GM18517 (cell line): ENCODE data around the gene GPR89B.
"Not testable (repeated sequence)": the region's sequence is repeated elsewhere in the genome, so short reads cannot be mapped to it uniquely, and the experiment has no call there.

Experiments used
- ATAC-seq: cut with Tn5 transposase; IDR thresholded peaks from one replicate; pipeline ENCODE4 v1.9.1; 2021; ENCODE audit warnings: mild to moderate bottlenecking, moderate library complexity; ENCODE audit not compliant: unreplicated experiment

The GPR89B gene

GRCh38 chr1:147935296-147935695 lies 7.1 kb downstream of the GPR89B start:
- ATAC-seq = not testable (repeated sequence)

GRCh38 chr1:147940456-147940855 lies 12.2 kb downstream of the GPR89B start:
- ATAC-seq = not testable (repeated sequence)

- not testable (repeated sequence) for ATAC-seq
Measured at GRCh38 chr1:147942563-147942962, 14.3 kb downstream of the GPR89B start.

GRCh38 chr1:147949517-147949916 lies 21.3 kb downstream of the GPR89B start:
- not testable (repeated sequence) for ATAC-seq

GRCh38 chr1:147958906-147959305 lies 30.7 kb downstream of the GPR89B start:
- not testable (repeated sequence) for ATAC-seq

GRCh38 chr1:147959680-147960079 lies 31.5 kb downstream of the GPR89B start:
- ATAC-seq = not testable (repeated sequence)

- ATAC-seq = not testable (repeated sequence)
Measured at GRCh38 chr1:147964575-147964974, 36.4 kb downstream of the GPR89B start.

- ATAC-seq = not testable (repeated sequence)
Measured at GRCh38 chr1:147966657-147967056, 38.4 kb downstream of the GPR89B start.

- ATAC-seq = not testable (repeated sequence)
Measured at GRCh38 chr1:147978896-147979651, 50.9 kb downstream of the GPR89B start.

- ATAC-seq = not testable (repeated sequence)
Measured at GRCh38 chr1:147985374-147985773, 57.2 kb downstream of the GPR89B start.

GRCh38 chr1:147987893-147988292 lies 59.7 kb downstream of the GPR89B start:
- ATAC-seq = not testable (repeated sequence)

- not testable (repeated sequence) for ATAC-seq
Measured at GRCh38 chr1:147992916-147993315, 64.7 kb downstream of the GPR89B start.

GRCh38 chr1:147993400-147993799 lies 65.2 kb downstream of the GPR89B start:
- not testable (repeated sequence) for ATAC-seq

GRCh38 chr1:147993825-147994615 lies 65.8 kb downstream of the GPR89B start:
- not testable (repeated sequence) for ATAC-seq

GRCh38 chr1:147996088-147996487 lies 67.9 kb downstream of the GPR89B start:
- not testable (repeated sequence) for ATAC-seq

- not testable (repeated sequence) for ATAC-seq
Measured at GRCh38 chr1:148007724-148008123, 79.5 kb downstream of the GPR89B start.

- no peak for ATAC-seq
Measured at GRCh38 chr1:148010527-148010926, 82.3 kb downstream of the GPR89B start.

- ATAC-seq = not testable (repeated sequence)
Measured at GRCh38 chr1:148013177-148014144, 85.2 kb downstream of the GPR89B start.

- not testable (repeated sequence) for ATAC-seq
Measured at GRCh38 chr1:148014289-148015200, 86.3 kb downstream of the GPR89B start.

GRCh38 chr1:148024918-148025317 lies 96.7 kb downstream of the GPR89B start:
- not testable (repeated sequence) for ATAC-seq
